ENCODE data around the gene PROC. TPM values are rescaled to one million over a fixed set of nuclear protein-coding genes. Genes with fewer than 3 reads are reported as not detected.
A peak's percentile ranks its signal among the peaks of the same experiment; 100 is the strongest.

Gene PROC
- total and polyA plus RNA-seq, 9 of the 15 experiments (the other 6 are each of a cell fraction or from before 2014, with no cell fraction given): not detected

- TF ChIP-seq FOS (IDR thresholded peaks at IDR 0.05; ENCODE audit: extremely low read depth, insufficient read length) (peak; percentile 61), POLR2G (IDR thresholded peaks at IDR 0.05; ENCODE audit: low read depth, low read length) (no peak), MEIS2 (IDR thresholded peaks at IDR 0.05; ENCODE audit: partially characterized antibody) (peak; percentile 28), HDAC3 (IDR thresholded peaks at IDR 0.05; ENCODE audit: borderline replicate concordance, partially characterized antibody) (no peak)
- TF ChIP-seq, protein P1, sequence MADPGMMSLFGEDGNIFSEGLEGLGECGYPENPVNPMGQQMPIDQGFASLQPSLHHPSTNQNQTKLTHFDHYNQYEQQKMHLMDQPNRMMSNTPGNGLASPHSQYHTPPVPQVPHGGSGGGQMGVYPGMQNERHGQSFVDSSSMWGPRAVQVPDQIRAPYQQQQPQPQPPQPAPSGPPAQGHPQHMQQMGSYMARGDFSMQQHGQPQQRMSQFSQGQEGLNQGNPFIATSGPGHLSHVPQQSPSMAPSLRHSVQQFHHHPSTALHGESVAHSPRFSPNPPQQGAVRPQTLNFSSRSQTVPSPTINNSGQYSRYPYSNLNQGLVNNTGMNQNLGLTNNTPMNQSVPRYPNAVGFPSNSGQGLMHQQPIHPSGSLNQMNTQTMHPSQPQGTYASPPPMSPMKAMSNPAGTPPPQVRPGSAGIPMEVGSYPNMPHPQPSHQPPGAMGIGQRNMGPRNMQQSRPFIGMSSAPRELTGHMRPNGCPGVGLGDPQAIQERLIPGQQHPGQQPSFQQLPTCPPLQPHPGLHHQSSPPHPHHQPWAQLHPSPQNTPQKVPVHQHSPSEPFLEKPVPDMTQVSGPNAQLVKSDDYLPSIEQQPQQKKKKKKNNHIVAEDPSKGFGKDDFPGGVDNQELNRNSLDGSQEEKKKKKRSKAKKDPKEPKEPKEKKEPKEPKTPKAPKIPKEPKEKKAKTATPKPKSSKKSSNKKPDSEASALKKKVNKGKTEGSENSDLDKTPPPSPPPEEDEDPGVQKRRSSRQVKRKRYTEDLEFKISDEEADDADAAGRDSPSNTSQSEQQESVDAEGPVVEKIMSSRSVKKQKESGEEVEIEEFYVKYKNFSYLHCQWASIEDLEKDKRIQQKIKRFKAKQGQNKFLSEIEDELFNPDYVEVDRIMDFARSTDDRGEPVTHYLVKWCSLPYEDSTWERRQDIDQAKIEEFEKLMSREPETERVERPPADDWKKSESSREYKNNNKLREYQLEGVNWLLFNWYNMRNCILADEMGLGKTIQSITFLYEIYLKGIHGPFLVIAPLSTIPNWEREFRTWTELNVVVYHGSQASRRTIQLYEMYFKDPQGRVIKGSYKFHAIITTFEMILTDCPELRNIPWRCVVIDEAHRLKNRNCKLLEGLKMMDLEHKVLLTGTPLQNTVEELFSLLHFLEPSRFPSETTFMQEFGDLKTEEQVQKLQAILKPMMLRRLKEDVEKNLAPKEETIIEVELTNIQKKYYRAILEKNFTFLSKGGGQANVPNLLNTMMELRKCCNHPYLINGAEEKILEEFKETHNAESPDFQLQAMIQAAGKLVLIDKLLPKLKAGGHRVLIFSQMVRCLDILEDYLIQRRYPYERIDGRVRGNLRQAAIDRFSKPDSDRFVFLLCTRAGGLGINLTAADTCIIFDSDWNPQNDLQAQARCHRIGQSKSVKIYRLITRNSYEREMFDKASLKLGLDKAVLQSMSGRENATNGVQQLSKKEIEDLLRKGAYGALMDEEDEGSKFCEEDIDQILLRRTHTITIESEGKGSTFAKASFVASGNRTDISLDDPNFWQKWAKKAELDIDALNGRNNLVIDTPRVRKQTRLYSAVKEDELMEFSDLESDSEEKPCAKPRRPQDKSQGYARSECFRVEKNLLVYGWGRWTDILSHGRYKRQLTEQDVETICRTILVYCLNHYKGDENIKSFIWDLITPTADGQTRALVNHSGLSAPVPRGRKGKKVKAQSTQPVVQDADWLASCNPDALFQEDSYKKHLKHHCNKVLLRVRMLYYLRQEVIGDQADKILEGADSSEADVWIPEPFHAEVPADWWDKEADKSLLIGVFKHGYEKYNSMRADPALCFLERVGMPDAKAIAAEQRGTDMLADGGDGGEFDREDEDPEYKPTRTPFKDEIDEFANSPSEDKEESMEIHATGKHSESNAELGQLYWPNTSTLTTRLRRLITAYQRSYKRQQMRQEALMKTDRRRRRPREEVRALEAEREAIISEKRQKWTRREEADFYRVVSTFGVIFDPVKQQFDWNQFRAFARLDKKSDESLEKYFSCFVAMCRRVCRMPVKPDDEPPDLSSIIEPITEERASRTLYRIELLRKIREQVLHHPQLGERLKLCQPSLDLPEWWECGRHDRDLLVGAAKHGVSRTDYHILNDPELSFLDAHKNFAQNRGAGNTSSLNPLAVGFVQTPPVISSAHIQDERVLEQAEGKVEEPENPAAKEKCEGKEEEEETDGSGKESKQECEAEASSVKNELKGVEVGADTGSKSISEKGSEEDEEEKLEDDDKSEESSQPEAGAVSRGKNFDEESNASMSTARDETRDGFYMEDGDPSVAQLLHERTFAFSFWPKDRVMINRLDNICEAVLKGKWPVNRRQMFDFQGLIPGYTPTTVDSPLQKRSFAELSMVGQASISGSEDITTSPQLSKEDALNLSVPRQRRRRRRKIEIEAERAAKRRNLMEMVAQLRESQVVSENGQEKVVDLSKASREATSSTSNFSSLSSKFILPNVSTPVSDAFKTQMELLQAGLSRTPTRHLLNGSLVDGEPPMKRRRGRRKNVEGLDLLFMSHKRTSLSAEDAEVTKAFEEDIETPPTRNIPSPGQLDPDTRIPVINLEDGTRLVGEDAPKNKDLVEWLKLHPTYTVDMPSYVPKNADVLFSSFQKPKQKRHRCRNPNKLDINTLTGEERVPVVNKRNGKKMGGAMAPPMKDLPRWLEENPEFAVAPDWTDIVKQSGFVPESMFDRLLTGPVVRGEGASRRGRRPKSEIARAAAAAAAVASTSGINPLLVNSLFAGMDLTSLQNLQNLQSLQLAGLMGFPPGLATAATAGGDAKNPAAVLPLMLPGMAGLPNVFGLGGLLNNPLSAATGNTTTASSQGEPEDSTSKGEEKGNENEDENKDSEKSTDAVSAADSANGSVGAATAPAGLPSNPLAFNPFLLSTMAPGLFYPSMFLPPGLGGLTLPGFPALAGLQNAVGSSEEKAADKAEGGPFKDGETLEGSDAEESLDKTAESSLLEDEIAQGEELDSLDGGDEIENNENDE (IDR thresholded peaks at IDR 0.05; ENCODE audit: low read depth, low read length): no peak
- TF ChIP-seq, protein P2, sequence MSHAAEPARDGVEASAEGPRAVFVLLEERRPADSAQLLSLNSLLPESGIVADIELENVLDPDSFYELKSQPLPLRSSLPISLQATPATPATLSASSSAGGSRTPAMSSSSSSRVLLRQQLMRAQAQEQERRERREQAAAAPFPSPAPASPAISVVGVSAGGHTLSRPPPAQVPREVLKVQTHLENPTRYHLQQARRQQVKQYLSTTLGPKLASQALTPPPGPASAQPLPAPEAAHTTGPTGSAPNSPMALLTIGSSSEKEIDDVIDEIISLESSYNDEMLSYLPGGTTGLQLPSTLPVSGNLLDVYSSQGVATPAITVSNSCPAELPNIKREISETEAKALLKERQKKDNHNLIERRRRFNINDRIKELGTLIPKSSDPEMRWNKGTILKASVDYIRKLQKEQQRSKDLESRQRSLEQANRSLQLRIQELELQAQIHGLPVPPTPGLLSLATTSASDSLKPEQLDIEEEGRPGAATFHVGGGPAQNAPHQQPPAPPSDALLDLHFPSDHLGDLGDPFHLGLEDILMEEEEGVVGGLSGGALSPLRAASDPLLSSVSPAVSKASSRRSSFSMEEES (CRISPR knock-in tag; IDR thresholded peaks at IDR 0.05): no peak
These were observed 20.0 kb upstream of the PROC start (continued) for GRCh38 chr2:127398239-127398590.
